Measurements from ENCODE around the gene TRIM3.
A peak's percentile ranks its signal among the peaks of the same experiment; 100 is the strongest.

Gene TRIM3

DNA sequence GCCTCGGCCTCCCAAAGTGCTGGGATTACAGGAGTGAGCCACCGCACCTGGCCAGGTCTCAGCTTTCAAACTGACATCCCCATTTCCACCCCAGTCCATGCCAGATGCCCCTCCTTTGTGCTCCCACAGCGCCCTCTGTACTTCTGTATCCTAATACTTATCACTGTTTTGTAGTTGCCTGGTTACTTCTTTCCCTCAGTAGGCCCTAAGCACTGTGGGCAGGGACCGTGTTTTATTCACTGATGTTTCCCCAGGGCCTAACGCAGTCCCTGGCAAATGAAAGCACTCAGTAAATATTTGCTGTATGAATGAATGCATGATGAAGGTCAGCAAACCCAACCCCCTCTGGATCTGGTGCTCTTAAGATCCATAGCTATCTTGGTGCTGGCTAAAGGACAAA is 2.2 kb upstream of the TRIM3 start:
- no peaks in the 10 kb centered on the region for H3K9me3 ChIP-seq (ENCODE audit: control insufficient read depth, insufficient read depth, low read length)
- H3K4me1 ChIP-seq (ENCODE audit: control insufficient read depth, insufficient read depth, low read length) = peaks cover 19% of the 10 kb centered on the region

DNA sequence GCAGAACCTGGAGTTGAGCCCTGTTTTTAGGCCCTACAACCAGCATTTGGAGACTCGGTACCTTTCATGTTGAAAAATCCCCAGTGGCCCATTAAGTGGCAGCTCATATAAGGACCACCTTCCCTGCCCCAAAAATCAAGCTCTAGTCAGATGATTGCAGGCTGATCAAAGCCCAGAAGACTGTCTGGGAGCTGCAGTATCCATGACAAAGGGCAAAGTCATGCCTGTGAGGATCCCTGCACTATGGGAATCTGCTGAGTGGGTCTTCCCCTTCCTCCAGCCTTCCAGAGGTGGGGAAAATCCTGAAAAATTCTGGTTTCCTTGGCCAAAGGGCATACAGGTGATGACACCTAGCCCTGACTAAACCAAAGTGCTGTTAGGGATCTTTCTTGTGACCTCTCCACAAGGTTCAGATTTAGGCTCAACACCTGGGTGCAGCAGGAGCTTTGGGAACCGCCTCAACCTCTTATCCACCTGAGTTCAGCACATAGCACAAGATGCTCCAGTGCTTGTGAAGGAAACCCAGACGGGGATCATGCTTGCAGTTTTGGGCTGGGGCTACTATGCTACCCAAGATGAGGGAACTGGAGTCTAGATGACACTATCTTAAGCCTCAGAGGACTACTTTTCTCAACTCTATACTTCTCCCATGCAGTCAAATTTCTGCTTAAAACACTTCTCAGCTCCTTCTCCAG is 1.2 kb upstream of the TRIM3 start:
- H3K4me1 ChIP-seq (ENCODE audit: control insufficient read depth, insufficient read depth, low read length) = peaks cover 13% of the 10 kb centered on the region
- H3K27me3 ChIP-seq (ENCODE audit: control insufficient read depth, insufficient read depth, low read length) = peaks cover 5% of the 10 kb centered on the region
- H3K4me3 ChIP-seq (ENCODE audit: low read depth, low read length) = peak overlapping the region; percentile 65
- peaks cover 30% of the 10 kb centered on the region for H3K36me3 ChIP-seq (ENCODE audit: control insufficient read depth, insufficient read depth, low read length)
- peak overlapping the region; percentile 16 for H3K9ac ChIP-seq (ENCODE audit: low read depth, low read length)
- no peaks in the 10 kb centered on the region for H3K9me3 ChIP-seq (ENCODE audit: control insufficient read depth, insufficient read depth, low read length)

More for the DNA sequence above, 2.2 kb upstream of the TRIM3 start:
- H3K9ac ChIP-seq (ENCODE audit: low read depth, low read length) = no peak overlapping the region
- H3K27me3 ChIP-seq (ENCODE audit: control insufficient read depth, insufficient read depth, low read length) = peaks cover 5% of the 10 kb centered on the region
- peaks cover 30% of the 10 kb centered on the region for H3K36me3 ChIP-seq (ENCODE audit: control insufficient read depth, insufficient read depth, low read length)
- H3K4me3 ChIP-seq (ENCODE audit: low read depth, low read length) = no peak overlapping the region

DNA sequence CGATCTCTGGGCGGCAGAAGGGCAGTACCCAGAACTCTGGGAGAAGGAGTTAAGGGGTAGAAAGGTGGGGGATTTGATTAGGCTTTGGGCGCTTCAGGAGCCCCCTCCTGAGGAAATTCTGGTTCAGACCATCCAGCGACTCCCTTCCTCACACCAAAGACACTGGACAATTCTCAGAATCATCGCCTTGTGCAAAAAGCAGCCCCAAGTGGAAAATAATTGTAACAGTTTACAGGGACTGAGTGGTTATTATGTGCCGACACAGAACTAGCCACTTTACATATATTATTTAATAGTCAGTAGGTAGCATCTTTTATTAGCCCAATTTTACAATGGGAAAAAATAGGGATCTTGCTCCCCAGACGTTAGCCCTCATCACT is 662 bp upstream of the TRIM3 start:
- Histone ChIP-seq H3K9ac (ENCODE audit: low read depth, low read length) (peak overlapping the region; percentile 87), H3K9me3 (ENCODE audit: control insufficient read depth, insufficient read depth, low read length) (no peaks in the 10 kb centered on the region), H3K4me1 (ENCODE audit: control insufficient read depth, insufficient read depth, low read length) (peaks cover 14% of the 10 kb centered on the region), H3K4me3 (ENCODE audit: low read depth, low read length) (peak overlapping the region; percentile 65), H3K27me3 (ENCODE audit: control insufficient read depth, insufficient read depth, low read length) (peaks cover 5% of the 10 kb centered on the region), H3K36me3 (ENCODE audit: control insufficient read depth, insufficient read depth, low read length) (peaks cover 30% of the 10 kb centered on the region)

DNA sequence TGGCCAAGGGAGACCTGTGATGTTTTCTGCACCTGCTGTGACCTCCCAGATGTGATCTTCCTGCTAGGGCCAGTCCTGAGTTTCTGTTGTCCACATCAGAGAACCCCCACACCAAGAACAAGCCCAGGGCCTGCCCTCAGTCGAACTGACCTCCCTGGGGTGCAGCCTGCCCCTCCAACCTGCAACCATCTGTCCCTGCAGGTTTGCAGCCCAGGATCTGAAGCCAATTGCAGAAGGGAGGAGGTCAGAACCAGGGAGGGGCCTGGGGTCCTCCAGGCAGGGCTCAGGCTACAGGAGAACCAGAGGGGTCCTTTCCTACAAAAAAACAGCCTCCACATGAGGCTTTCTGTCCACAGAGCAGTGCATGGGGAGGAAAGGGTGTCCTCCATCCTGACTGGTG is 807 bp downstream of the TRIM3 start:
- Histone ChIP-seq H3K36me3 (ENCODE audit: control insufficient read depth, insufficient read depth, low read length) (peaks cover 16% of the 10 kb centered on the region), H3K9me3 (ENCODE audit: control insufficient read depth, insufficient read depth, low read length) (no peaks in the 10 kb centered on the region), H3K4me3 (ENCODE audit: low read depth, low read length) (peak overlapping the region; percentile 30), H3K9ac (ENCODE audit: low read depth, low read length) (no peak overlapping the region), H3K27me3 (ENCODE audit: control insufficient read depth, insufficient read depth, low read length) (peaks cover 5% of the 10 kb centered on the region), H3K4me1 (ENCODE audit: control insufficient read depth, insufficient read depth, low read length) (peaks cover 17% of the 10 kb centered on the region)

DNA sequence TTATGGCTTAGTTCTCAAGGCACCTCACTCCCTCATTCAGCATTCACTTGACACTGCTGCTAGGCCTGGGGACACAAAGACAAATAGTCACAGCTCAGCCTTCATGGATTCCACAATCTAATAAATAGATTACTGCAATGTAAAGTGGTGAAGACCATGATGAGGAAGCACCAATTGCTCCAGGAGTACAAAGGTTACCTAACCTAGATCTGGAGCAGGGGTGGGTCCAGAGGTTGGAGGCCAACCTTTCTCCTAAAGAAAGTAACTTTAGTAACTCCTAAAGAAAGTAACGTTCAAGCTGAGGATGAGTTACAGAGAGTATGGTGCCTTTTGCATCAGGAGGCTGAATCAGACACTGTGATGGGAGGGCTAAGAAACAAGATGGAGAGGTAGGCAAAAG is 4.1 kb downstream of the TRIM3 start:
- peaks cover 11% of the 10 kb centered on the region for H3K4me1 ChIP-seq (ENCODE audit: control insufficient read depth, insufficient read depth, low read length)
- H3K4me3 ChIP-seq (ENCODE audit: low read depth, low read length) = no peak overlapping the region
- H3K36me3 ChIP-seq (ENCODE audit: control insufficient read depth, insufficient read depth, low read length) = no peaks in the 10 kb centered on the region
- H3K9me3 ChIP-seq (ENCODE audit: control insufficient read depth, insufficient read depth, low read length) = no peaks in the 10 kb centered on the region
- H3K9ac ChIP-seq (ENCODE audit: low read depth, low read length) = no peak overlapping the region
- peaks cover 5% of the 10 kb centered on the region for H3K27me3 ChIP-seq (ENCODE audit: control insufficient read depth, insufficient read depth, low read length)

DNA sequence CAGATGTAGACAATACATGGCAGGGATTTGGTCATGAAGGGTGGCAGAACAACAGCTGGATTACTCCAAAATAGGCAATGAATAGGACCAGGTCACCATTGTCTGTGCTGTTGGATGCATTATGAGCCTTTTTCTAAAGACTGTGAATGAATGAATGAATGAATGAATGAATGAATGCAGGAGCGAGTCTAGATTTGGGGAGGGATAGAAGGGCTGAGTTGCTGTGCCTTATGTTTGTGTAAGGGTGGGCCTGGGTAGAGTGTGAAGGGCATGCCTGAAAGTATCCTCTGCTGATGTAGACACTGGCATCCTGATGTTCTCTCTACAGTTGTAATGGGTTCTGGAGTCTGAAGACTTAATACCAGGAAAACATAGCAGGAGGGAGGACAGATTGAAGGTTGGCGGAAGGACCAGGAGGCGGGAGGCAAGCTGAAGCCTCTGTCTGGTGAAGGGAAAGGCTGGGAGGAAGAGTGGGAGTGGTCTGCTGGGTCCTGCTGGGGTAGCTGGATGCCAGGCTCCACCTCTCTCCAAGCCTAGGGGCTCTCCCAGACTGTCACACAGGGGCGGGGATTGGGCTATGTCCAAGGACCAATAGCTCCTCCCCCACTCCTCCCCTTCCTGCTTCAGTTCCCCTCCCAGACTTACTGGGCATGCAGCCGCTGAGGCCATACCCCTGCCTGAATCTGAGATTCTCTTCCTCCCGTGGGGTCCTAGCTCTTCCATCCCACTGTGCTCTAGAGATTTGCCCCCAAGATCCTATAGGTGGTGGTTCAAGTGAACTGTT is 4.8 kb downstream of the TRIM3 start:
- Histone ChIP-seq H3K27me3 (ENCODE audit: control insufficient read depth, insufficient read depth, low read length) (peaks cover 5% of the 10 kb centered on the region), H3K4me3 (ENCODE audit: low read depth, low read length) (no peak overlapping the region), H3K9me3 (ENCODE audit: control insufficient read depth, insufficient read depth, low read length) (no peaks in the 10 kb centered on the region), H3K36me3 (ENCODE audit: control insufficient read depth, insufficient read depth, low read length) (no peaks in the 10 kb centered on the region), H3K9ac (ENCODE audit: low read depth, low read length) (no peak overlapping the region), H3K4me1 (ENCODE audit: control insufficient read depth, insufficient read depth, low read length) (peaks cover 7% of the 10 kb centered on the region)

DNA sequence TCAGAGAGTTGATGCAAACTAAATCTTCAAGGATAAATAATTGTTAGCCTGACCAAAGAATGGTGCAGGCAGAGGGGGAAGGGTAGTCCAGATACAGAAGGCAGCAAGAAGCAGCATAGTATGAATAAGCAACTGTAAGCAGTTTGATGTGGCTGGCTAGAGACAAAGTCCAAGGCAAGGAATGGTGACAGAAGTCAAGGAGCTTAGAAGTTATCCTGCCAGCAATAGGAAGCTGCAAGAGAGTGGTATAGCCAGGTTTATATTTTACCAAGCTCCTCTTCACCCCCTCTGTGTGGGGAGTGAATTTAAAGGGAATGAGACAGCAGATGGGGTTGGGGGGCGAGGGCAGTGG is 14.7 kb downstream of the TRIM3 start:
- Histone ChIP-seq H3K9ac (ENCODE audit: low read depth, low read length) (no peak overlapping the region), H3K9me3 (ENCODE audit: control insufficient read depth, insufficient read depth, low read length) (no peaks in the 10 kb centered on the region), H3K4me3 (ENCODE audit: low read depth, low read length) (no peak overlapping the region), H3K36me3 (ENCODE audit: control insufficient read depth, insufficient read depth, low read length) (peaks cover 24% of the 10 kb centered on the region), H3K4me1 (ENCODE audit: control insufficient read depth, insufficient read depth, low read length) (no peaks in the 10 kb centered on the region), H3K27me3 (ENCODE audit: control insufficient read depth, insufficient read depth, low read length) (no peaks in the 10 kb centered on the region)

DNA sequence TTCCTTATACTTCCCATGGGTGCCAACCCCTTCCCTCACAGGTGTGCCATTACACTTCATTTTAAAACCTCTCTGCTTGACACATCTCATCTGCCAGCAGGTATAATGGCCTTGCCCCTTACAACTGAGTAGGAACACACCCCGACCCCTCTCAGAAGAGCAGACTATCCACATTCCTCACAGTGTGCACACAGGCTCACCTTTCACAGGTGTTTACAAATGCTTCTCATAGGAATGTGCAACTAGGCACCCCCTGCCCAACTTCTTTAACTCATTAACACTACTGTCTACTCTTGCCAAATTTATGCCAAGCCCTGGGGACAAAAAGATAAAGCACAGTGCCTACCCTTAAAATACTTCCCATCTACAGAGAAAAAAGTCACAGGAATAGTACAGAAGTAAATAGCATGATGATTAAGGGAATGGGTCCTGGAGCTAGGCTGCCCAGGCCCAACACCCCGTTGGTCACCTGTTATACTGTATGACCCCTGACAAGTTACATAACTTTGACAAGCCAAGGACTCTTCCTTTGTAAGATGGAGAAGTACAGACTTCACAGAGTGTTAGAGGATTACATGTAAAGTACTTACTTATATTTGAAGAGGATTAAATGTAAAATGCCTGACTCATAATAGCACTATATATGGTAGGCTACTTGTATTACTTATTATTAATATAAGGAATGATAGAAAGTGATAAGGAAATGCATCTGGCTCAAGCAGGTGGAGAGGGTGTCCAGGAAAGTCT is 15.2 kb downstream of the TRIM3 start:
- Histone ChIP-seq H3K36me3 (ENCODE audit: control insufficient read depth, insufficient read depth, low read length) (peaks cover 24% of the 10 kb centered on the region), H3K9me3 (ENCODE audit: control insufficient read depth, insufficient read depth, low read length) (no peaks in the 10 kb centered on the region), H3K4me3 (ENCODE audit: low read depth, low read length) (no peak overlapping the region), H3K9ac (ENCODE audit: low read depth, low read length) (no peak overlapping the region), H3K27me3 (ENCODE audit: control insufficient read depth, insufficient read depth, low read length) (no peaks in the 10 kb centered on the region), H3K4me1 (ENCODE audit: control insufficient read depth, insufficient read depth, low read length) (no peaks in the 10 kb centered on the region)

DNA sequence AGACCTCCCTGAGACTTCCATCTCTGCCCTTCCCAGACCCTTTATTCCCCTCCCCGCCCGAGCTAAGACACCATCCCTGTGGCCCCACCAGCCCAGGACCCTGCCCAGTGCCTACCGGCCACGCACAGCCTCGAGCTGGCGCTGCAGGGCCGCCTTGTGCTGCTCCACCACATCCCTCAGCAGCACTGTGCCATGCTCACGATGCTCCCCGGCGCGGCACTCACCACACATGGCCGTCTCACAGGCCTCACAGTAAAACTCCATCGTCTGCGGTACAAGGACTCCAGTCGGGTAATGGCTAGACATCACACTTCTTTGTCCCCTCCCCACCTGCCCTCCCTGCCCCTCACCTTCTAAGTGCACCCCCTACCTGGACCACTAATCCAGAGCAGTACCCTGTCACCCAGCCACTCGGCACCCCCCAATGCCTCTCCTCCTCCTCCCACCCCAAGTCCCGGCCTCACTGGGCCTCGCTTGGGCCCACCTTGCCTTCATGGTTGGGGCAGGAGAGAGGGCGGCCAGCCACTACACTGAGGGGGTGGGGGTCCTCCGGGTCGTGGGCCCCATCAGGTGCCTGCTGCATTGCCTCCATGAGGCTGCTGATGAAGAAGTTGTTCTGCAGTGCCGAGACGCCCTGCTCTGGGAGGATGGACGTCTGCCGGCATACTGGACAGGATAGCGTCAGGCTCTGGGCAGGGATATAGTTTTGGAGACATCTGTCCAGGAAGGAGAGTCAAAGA is 16.0 kb downstream of the TRIM3 start:
- Histone ChIP-seq H3K9me3 (ENCODE audit: control insufficient read depth, insufficient read depth, low read length) (no peaks in the 10 kb centered on the region), H3K4me1 (ENCODE audit: control insufficient read depth, insufficient read depth, low read length) (no peaks in the 10 kb centered on the region), H3K9ac (ENCODE audit: low read depth, low read length) (no peak overlapping the region), H3K36me3 (ENCODE audit: control insufficient read depth, insufficient read depth, low read length) (peaks cover 24% of the 10 kb centered on the region), H3K4me3 (ENCODE audit: low read depth, low read length) (no peak overlapping the region), H3K27me3 (ENCODE audit: control insufficient read depth, insufficient read depth, low read length) (no peaks in the 10 kb centered on the region)

DNA sequence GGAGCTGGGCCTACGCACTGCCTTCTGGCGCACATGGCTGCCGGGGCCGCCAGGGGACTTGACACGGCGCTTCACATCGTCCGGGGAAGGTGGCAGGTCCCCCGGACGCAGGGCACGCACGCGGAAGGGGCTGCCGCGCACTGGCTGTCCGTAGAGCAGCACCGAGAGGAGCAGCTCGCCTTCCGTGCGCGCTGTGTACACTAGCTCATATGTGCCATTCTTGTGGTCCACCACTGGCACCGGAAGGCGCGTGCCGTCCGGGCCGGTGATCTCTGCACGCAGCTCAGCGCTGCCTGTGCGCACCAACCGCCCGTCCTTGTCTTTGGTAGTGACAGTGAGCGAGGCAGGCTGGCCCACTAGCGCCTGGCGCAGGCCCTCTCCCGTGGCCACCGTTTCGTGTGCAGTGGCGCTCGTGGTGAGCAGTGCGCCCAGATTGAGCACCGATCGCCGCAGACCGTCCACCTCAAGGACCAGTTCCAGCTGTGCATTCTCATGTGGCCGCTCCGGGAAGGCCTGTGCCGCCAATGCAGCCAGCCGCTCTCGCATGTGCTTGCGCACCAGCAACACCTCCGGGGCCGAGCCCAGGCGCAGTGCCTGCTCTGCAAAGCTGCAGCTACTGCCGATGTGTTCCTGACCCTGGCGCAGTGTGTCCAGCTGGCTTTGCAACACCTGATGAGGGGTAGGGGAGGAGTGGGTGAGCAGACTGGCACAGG is 17.2 kb downstream of the TRIM3 start:
- Histone ChIP-seq H3K9ac (ENCODE audit: low read depth, low read length) (no peak overlapping the region), H3K9me3 (ENCODE audit: control insufficient read depth, insufficient read depth, low read length) (no peaks in the 10 kb centered on the region), H3K27me3 (ENCODE audit: control insufficient read depth, insufficient read depth, low read length) (no peaks in the 10 kb centered on the region), H3K4me1 (ENCODE audit: control insufficient read depth, insufficient read depth, low read length) (no peaks in the 10 kb centered on the region), H3K4me3 (ENCODE audit: low read depth, low read length) (no peak overlapping the region), H3K36me3 (ENCODE audit: control insufficient read depth, insufficient read depth, low read length) (peaks cover 24% of the 10 kb centered on the region)

DNA sequence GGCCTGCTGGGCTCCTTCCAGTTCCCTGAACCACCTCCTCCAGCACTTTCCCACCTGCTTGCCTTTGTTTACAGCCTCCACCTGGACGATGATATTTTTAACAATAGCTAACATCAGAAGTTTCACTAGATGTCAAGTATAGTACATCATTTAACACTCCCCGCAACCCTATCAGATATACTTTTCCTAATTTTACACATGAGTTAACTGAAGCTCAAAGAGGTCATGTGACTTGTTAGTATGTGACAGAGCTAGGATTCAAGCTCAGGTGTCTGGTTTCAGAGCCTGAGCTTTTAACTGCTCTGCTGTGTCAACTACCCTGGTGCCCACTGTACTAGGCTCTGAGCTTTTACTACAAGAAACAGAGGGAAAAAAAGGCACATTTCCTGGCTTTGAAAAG is 18.7 kb downstream of the TRIM3 start:
- no peaks in the 10 kb centered on the region for H3K27me3 ChIP-seq (ENCODE audit: control insufficient read depth, insufficient read depth, low read length)
- no peak overlapping the region for H3K9ac ChIP-seq (ENCODE audit: low read depth, low read length)
- H3K36me3 ChIP-seq (ENCODE audit: control insufficient read depth, insufficient read depth, low read length) = peaks cover 30% of the 10 kb centered on the region
- no peaks in the 10 kb centered on the region for H3K9me3 ChIP-seq (ENCODE audit: control insufficient read depth, insufficient read depth, low read length)
- no peaks in the 10 kb centered on the region for H3K4me1 ChIP-seq (ENCODE audit: control insufficient read depth, insufficient read depth, low read length)
- H3K4me3 ChIP-seq (ENCODE audit: low read depth, low read length) = no peak overlapping the region
